ENCODE results near the gene CRIM1. TPM values are rescaled to one million over a fixed set of nuclear protein-coding genes. Genes with fewer than 3 reads are reported as not detected.

The CRIM1 gene
- total RNA-seq, 5 donors from 2014 or later (not counting 1 experiment from before 2014, with no cell fraction given), result 2.0 to 5.8 (median 4.2) TPM

DNA sequence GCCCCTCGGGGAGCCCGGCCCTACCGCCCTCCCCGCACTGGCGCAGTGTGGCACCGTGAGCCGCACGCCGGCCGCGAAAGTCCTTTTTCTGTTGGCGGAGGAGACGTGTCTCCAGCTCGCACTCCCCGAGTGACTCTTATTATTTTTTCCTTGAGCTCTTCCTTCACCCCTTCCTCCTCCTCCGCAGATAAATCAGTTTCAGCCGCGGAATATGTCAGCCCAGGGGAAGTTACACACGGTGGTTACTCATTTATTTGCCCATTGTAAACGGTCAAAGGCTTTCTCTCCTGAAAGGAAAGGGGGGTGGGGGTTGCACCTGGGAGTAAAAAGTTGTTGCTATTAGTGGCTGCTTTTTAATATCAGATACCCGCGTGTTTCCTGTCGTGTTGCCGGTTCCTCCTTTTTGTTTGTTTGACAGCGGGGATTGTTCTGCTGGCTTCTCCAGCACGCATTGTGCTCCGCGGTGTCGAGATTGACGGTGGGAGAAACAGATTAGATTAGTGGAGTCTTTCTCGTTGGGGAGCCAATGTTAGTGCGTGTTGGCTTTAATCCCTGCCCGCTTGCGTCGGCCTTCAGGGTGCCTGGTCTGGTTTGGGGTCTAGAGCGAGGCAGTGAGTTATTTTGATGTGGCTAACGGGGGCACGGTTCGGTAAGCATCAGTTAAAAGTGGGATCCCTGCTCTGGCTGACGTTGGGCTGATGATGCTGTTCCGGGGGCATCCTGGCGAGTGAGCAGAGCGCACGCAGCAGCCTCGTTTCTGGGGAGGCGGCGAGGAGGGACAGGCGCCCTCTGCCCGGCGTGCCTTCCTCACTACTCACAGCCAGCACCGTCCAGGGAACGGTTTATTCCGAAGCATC is 1.6 kb downstream of the CRIM1 start:
- POLR2A ChIA-PET, result no interaction called here
- H3K9me3 ChIP-seq, result no peaks in the 10 kb centered on the region
- H3K27ac ChIP-seq (ENCODE audit: low read length), result no peak overlapping the region
- ATAC-seq (replicated peaks in 1 of 4) (peak in 2 of 4 experiments; percentile 25 to 52), DNase-seq (peak in 13 of 35 experiments; percentile 3 to 49 (median 10))
- no peaks in the 10 kb centered on the region for H3K36me3 ChIP-seq (ENCODE audit: control insufficient read depth in 2 of 2, extremely low read depth in 1 of 2, insufficient read depth in 1 of 2, low read length in 1 of 2)
- peaks cover 0 to 22% of the 10 kb centered on the region in 2 experiments for H3K27me3 ChIP-seq (replicated peaks in 1 of 2; ENCODE audit: control insufficient read depth in 2 of 2, extremely low read depth in 1 of 2, insufficient read depth in 2 of 2, low read length in 1 of 2)
- peak overlapping the region; percentile 50 to 85 for H3K4me3 ChIP-seq (ENCODE audit: control insufficient read depth in 1 of 2, extremely low read depth in 1 of 2, low read length in 1 of 2)
- Mint-ChIP-seq H3K4me3 (peak overlapping the region; percentile 84 to 94 (median 89)), H3K9me3 (no peaks in the 10 kb centered on the region), H3K36me3 (no peaks in the 10 kb centered on the region), H3K27me3 (peaks cover 45 to 53% of the 10 kb centered on the region in 2 donors), H3K27ac (peak overlapping the region in 1 of 2 donors; percentile 40), H3K4me1 (peaks cover 31 to 45% (median 34%) of the 10 kb centered on the region in 3 donors)
- peaks cover 11 to 17% of the 10 kb centered on the region in 2 experiments for H3K4me1 ChIP-seq (ENCODE audit: control insufficient read depth in 1 of 2, extremely low read depth in 1 of 2, insufficient read depth in 2 of 2, low read length in 2 of 2)
- WGBS (ENCODE audit: insufficient coverage), result under 1% methylated on average over 37 of the region's 53 CpGs
- CTCF ChIA-PET, result no interaction called here

DNA sequence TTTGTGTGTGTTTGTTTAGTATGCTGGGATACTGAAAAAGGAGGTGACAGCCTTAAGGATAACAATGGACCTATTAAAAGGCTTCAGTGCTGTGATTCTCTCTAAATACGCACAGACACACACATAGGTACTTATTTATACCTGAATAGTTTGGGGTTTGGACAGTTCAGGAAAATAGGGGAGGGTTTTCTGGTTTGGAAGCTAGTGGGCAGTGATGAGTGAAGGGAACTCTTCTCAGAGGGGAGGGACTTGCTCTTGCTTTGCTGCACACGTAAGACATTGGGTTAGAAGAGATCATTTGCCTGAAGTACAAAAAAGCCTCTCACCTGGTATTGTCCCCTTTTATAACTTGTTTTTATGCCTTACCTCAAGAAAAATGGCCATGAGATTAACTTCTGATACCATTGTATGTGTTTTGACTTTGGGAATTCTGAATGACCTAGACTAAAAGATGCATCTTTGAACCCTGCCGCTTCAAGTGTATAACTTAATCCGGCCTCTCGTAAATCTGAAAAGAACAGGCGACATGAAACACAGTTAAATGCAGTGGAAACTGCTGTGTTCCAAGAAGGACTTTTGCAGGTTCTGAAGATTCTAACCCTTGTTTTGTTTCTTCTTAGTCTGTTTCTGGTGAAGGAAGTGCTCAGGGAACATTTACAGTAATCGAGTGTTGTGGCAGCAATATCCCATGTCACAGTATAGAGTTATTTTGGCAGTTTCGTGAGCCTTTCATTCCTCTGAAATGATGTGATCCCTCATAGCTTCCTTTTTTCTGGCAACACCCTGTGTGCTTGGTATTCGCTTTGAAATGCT is 2.5 kb downstream of the CRIM1 start:
- POLR2A ChIA-PET, result no interaction called here
- H3K27me3 Mint-ChIP-seq, result peaks cover 45 to 54% of the 10 kb centered on the region in 2 donors
- Histone ChIP-seq H3K9me3 (no peaks in the 10 kb centered on the region), H3K36me3 (ENCODE audit: control insufficient read depth in 2 of 2, extremely low read depth in 1 of 2, insufficient read depth in 1 of 2, low read length in 1 of 2) (no peaks in the 10 kb centered on the region), H3K4me3 (ENCODE audit: control insufficient read depth in 1 of 2, extremely low read depth in 1 of 2, low read length in 1 of 2) (peak overlapping the region; percentile 50 to 85), H3K27me3 (replicated peaks in 1 of 2; ENCODE audit: control insufficient read depth in 2 of 2, extremely low read depth in 1 of 2, insufficient read depth in 2 of 2, low read length in 1 of 2) (peaks cover 0 to 24% of the 10 kb centered on the region in 2 experiments), H3K4me1 (ENCODE audit: control insufficient read depth in 1 of 2, extremely low read depth in 1 of 2, insufficient read depth in 2 of 2, low read length in 2 of 2) (peaks cover 11 to 17% of the 10 kb centered on the region in 2 experiments), H3K27ac (ENCODE audit: low read length) (no peak overlapping the region)
- peak overlapping the region; percentile 84 to 94 (median 89) for H3K4me3 Mint-ChIP-seq
- no peaks in the 10 kb centered on the region for H3K36me3 Mint-ChIP-seq
- 68% methylated on average over 4 of the region's 9 CpGs for WGBS (ENCODE audit: insufficient coverage)
- DNase-seq (peak in 1 of 35 experiments; percentile 10), ATAC-seq (replicated peaks in 1 of 4) (no peak)
- peaks cover 24 to 37% (median 29%) of the 10 kb centered on the region in 3 donors for H3K4me1 Mint-ChIP-seq
- H3K27ac Mint-ChIP-seq, result no peak overlapping the region
- CTCF ChIA-PET, result interaction anchor here in 1 of 2 donors (0.7 kb wide), 1 partner anchor 396 kb away, joined by 3 read pairs; no protein-coding TSS in a partner anchor
- no peaks in the 10 kb centered on the region for H3K9me3 Mint-ChIP-seq

DNA sequence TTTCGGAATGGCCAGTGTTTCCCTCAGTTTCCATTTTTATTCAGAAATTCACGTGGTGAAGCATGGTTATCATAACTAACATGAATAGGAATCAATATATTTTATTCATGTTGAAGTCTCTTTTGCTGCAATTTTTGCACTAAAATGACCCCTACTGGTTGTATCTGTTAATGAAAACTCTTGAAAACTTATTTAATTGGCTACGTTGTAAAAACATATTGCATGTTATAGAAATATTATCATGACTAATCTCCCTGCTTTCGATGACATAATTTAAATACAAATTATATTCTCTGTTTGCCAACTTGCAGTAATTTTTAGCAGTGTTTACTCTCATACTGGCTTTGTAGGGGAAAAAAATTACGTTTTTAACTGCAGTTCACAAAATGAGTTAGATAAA is 3.5 kb downstream of the CRIM1 start:
- POLR2A ChIA-PET, result no interaction called here
- no peak overlapping the region for H3K27ac ChIP-seq (ENCODE audit: low read length)
- H3K27me3 ChIP-seq (replicated peaks in 1 of 2; ENCODE audit: control insufficient read depth in 2 of 2, extremely low read depth in 1 of 2, insufficient read depth in 2 of 2, low read length in 1 of 2), result peaks cover 0 to 24% of the 10 kb centered on the region in 2 experiments
- no peaks in the 10 kb centered on the region for H3K36me3 ChIP-seq (ENCODE audit: control insufficient read depth in 2 of 2, extremely low read depth in 1 of 2, insufficient read depth in 1 of 2, low read length in 1 of 2)
- H3K4me1 Mint-ChIP-seq, result peaks cover 24 to 32% (median 29%) of the 10 kb centered on the region in 3 donors
- DNase-seq (peak in 1 of 35 experiments; percentile 31), ATAC-seq (replicated peaks in 1 of 4) (no peak)
- H3K4me3 ChIP-seq (ENCODE audit: control insufficient read depth in 1 of 2, extremely low read depth in 1 of 2, low read length in 1 of 2), result no peak overlapping the region
- peaks cover 45 to 57% of the 10 kb centered on the region in 2 donors for H3K27me3 Mint-ChIP-seq
- peaks cover 11 to 17% of the 10 kb centered on the region in 2 experiments for H3K4me1 ChIP-seq (ENCODE audit: control insufficient read depth in 1 of 2, extremely low read depth in 1 of 2, insufficient read depth in 2 of 2, low read length in 2 of 2)
- no CpG with 5 or more reads among the region's 5 CpGs for WGBS (ENCODE audit: insufficient coverage)
- no peaks in the 10 kb centered on the region for H3K9me3 ChIP-seq
- CTCF ChIA-PET, result no interaction called here
- no peaks in the 10 kb centered on the region for H3K9me3 Mint-ChIP-seq
- no peak overlapping the region for H3K27ac Mint-ChIP-seq
- H3K36me3 Mint-ChIP-seq, result no peaks in the 10 kb centered on the region
- peak overlapping the region in 1 of 3 donors; percentile 14 for H3K4me3 Mint-ChIP-seq

DNA sequence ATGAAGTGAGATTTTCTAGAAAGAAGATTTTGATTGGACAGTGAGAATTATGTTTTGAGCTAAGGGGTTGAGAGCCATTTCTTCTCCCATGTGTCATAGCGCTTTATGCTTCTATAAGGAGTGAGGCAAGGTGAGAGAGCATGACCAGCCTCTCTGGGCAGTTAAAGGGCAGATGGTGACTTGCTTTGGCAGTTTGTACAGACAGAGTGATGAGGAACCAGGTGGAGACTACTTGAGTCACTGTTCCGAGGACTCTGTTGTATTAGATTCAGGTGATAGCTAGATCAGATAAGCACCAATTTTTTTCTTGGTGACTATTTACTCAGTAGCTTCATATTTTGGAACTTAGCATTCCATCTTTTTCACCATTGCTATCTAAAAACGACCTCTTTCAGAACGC is 4.5 kb downstream of the CRIM1 start:
- no peaks in the 10 kb centered on the region for H3K9me3 ChIP-seq
- no peak overlapping the region for H3K27ac ChIP-seq (ENCODE audit: low read length)
- peaks cover 0 to 22% of the 10 kb centered on the region in 2 experiments for H3K27me3 ChIP-seq (replicated peaks in 1 of 2; ENCODE audit: control insufficient read depth in 2 of 2, extremely low read depth in 1 of 2, insufficient read depth in 2 of 2, low read length in 1 of 2)
- H3K36me3 Mint-ChIP-seq, result no peaks in the 10 kb centered on the region
- peaks cover 18 to 24% (median 22%) of the 10 kb centered on the region in 3 donors for H3K4me1 Mint-ChIP-seq
- no peaks in the 10 kb centered on the region for H3K36me3 ChIP-seq (ENCODE audit: control insufficient read depth in 2 of 2, extremely low read depth in 1 of 2, insufficient read depth in 1 of 2, low read length in 1 of 2)
- WGBS (ENCODE audit: insufficient coverage), result 100% methylated on average over 2 of the region's 4 CpGs
- H3K4me3 Mint-ChIP-seq, result no peak overlapping the region
- ChIA-PET POLR2A (no interaction called here), CTCF (interaction anchor here in 1 of 2 donors (0.6 to 0.7 kb wide), 2 partner anchors 426 to 1041 kb away, joined by 3 to 4 read pairs; no protein-coding TSS in a partner anchor)
- H3K4me1 ChIP-seq (ENCODE audit: control insufficient read depth in 1 of 2, extremely low read depth in 1 of 2, insufficient read depth in 2 of 2, low read length in 2 of 2), result peaks cover 11 to 17% of the 10 kb centered on the region in 2 experiments
- H3K4me3 ChIP-seq (ENCODE audit: control insufficient read depth in 1 of 2, extremely low read depth in 1 of 2, low read length in 1 of 2), result no peak overlapping the region
- ATAC-seq (replicated peaks in 1 of 4) (no peak), DNase-seq (no peak)
- H3K27ac Mint-ChIP-seq, result no peak overlapping the region
- peaks cover 36 to 54% of the 10 kb centered on the region in 2 donors for H3K27me3 Mint-ChIP-seq
- no peaks in the 10 kb centered on the region for H3K9me3 Mint-ChIP-seq

DNA sequence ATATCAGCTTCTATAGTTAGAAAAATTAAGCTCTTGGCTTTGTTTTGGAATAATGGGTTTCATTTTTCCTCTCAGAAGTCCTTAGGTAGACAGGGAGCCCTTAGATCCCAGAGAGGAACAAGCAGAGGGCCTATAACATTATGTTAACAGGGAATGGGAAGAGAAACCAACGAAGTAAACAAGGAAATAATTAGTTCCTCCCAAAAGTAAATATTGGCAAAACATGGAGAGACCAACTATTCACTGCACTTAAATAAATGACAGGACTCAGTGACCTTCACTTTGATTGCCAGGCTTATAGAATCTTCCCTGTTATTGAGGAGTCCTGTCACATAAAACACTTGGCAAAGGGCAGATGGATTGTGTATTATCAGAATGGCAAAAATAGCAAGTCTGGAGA is 5.3 kb downstream of the CRIM1 start:
- Mint-ChIP-seq H3K9me3 (no peaks in the 10 kb centered on the region), H3K4me1 (peaks cover 18 to 24% (median 22%) of the 10 kb centered on the region in 3 donors), H3K27ac (no peak overlapping the region), H3K36me3 (no peaks in the 10 kb centered on the region), H3K4me3 (no peak overlapping the region), H3K27me3 (peaks cover 39 to 54% of the 10 kb centered on the region in 2 donors)
- Histone ChIP-seq H3K36me3 (ENCODE audit: control insufficient read depth in 2 of 2, extremely low read depth in 1 of 2, insufficient read depth in 1 of 2, low read length in 1 of 2) (no peaks in the 10 kb centered on the region), H3K9me3 (no peaks in the 10 kb centered on the region), H3K27ac (ENCODE audit: low read length) (no peak overlapping the region), H3K4me1 (ENCODE audit: control insufficient read depth in 1 of 2, extremely low read depth in 1 of 2, insufficient read depth in 2 of 2, low read length in 2 of 2) (peaks cover 11 to 17% of the 10 kb centered on the region in 2 experiments), H3K27me3 (replicated peaks in 1 of 2; ENCODE audit: control insufficient read depth in 2 of 2, extremely low read depth in 1 of 2, insufficient read depth in 2 of 2, low read length in 1 of 2) (peaks cover 0 to 21% of the 10 kb centered on the region in 2 experiments), H3K4me3 (ENCODE audit: control insufficient read depth in 1 of 2, extremely low read depth in 1 of 2, low read length in 1 of 2) (no peak overlapping the region)
- WGBS (ENCODE audit: insufficient coverage), result no CpG with 5 or more reads among the region's 1 CpG
- CTCF ChIA-PET, result interaction anchor here (0.5 to 0.8 kb wide), 3 partner anchors 9 to 425 kb away, joined by 3 to 4 read pairs (median 4); no protein-coding TSS in a partner anchor
- ATAC-seq (replicated peaks in 1 of 4) (no peak), DNase-seq (no peak)
- POLR2A ChIA-PET, result no interaction called here

DNA sequence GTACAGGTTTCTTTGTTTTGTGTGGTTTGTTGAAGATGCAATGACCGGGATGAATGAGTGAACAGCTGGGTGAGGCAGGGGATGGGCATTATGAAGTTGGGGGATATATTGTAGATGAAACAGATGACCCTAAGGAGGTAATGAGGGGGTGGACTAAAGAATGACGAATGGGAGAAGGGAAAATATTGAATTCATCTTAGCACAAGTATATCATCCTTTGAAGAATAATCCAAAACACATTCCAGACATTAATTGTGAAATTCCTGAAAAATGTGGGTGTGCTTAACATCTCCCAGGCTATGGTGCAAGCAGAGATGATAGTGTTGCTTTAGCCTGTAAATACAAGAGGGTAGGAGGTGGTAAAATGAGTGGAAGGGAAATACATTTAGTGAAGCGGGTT is 5.8 kb downstream of the CRIM1 start:
- no peak overlapping the region for H3K27ac ChIP-seq (ENCODE audit: low read length)
- Mint-ChIP-seq H3K4me3 (no peak overlapping the region), H3K4me1 (peaks cover 18 to 24% (median 22%) of the 10 kb centered on the region in 3 donors), H3K9me3 (no peaks in the 10 kb centered on the region), H3K27ac (no peak overlapping the region), H3K27me3 (peaks cover 41 to 54% of the 10 kb centered on the region in 2 donors), H3K36me3 (no peaks in the 10 kb centered on the region)
- DNase-seq (no peak), ATAC-seq (replicated peaks in 1 of 4) (no peak)
- WGBS (ENCODE audit: insufficient coverage), result 83% methylated on average over 2 of the region's 3 CpGs
- peaks cover 11 to 15% of the 10 kb centered on the region in 2 experiments for H3K4me1 ChIP-seq (ENCODE audit: control insufficient read depth in 1 of 2, extremely low read depth in 1 of 2, insufficient read depth in 2 of 2, low read length in 2 of 2)
- CTCF ChIA-PET, result interaction anchor here in 1 of 2 donors (0.5 to 1.0 kb wide), 2 partner anchors 9 to 185 kb away, joined by 3 to 4 read pairs; no protein-coding TSS in a partner anchor
- H3K9me3 ChIP-seq, result no peaks in the 10 kb centered on the region
- H3K27me3 ChIP-seq (replicated peaks in 1 of 2; ENCODE audit: control insufficient read depth in 2 of 2, extremely low read depth in 1 of 2, insufficient read depth in 2 of 2, low read length in 1 of 2), result peaks cover 0 to 19% of the 10 kb centered on the region in 2 experiments
- no peaks in the 10 kb centered on the region for H3K36me3 ChIP-seq (ENCODE audit: control insufficient read depth in 2 of 2, extremely low read depth in 1 of 2, insufficient read depth in 1 of 2, low read length in 1 of 2)
- POLR2A ChIA-PET, result no interaction called here
- H3K4me3 ChIP-seq (ENCODE audit: control insufficient read depth in 1 of 2, extremely low read depth in 1 of 2, low read length in 1 of 2), result no peak overlapping the region

Data from T-cell (primary cell).